Left ventricle myocardium inferior (tissue), 1 donor: ENCODE data around the gene SERPINH1. TPM values are rescaled to one million over a fixed set of nuclear protein-coding genes. Genes with fewer than 3 reads are reported as not detected.

ENCODE experiments used
- DNase-seq: peaks from one replicate; pipeline ENCODE4 v3.0.0-alpha.2; 2020
- H3K27ac ChIP-seq: fragments of 200-600 bp; replicated peaks from 2 replicates; pipeline ENCODE4 v1.8.0; 2021
- H3K27me3 ChIP-seq: fragments of 200-600 bp; 2 replicates; pipeline ENCODE4 v1.8.0; 2021; ENCODE audit warnings: low read depth
- H3K36me3 ChIP-seq: fragments of 200-600 bp; 2 replicates; pipeline ENCODE4 v1.8.0; 2021
- H3K4me1 ChIP-seq: fragments of 200-600 bp; 2 replicates; pipeline ENCODE4 v1.8.0; 2021
- H3K4me3 ChIP-seq: fragments of 200-600 bp; 2 replicates; pipeline ENCODE4 v1.8.0; 2021; ENCODE audit warnings: mild to moderate bottlenecking, moderate library complexity
- H3K9me3 ChIP-seq: fragments of 200-600 bp; replicated peaks from 2 replicates; pipeline ENCODE4 v1.8.0; 2021
- intact Hi-C: fragments of 100-400 bp; cut with micrococcal nuclease; formaldehyde crosslinking; loops from one replicate; pipeline ENCODE4 v1.11.0; 2022
- total RNA-seq: library from RNA; stranded (reverse); fragmentation: NEBNext Ultra II Directional; extraction: Animal tissue kit (Norgen Biotek cat#: 25700); gene quantifications from one replicate; pipeline ENCODE4 v1.2.1, GENCODE V29; 2021
- TF ChIP-seq, protein P1 (sequence below): fragments of 200-600 bp; IDR thresholded peaks from 2 replicates; pipeline ENCODE4 v1.8.0; 2021; ENCODE audit warnings: antibody characterized with exemption, mild to moderate bottlenecking, borderline replicate concordance
- donor health status: DM: no; HTN: yes; CAD: no; lungs with severe emphysema.

Gene SERPINH1
- total RNA-seq, 1 donor from 2014 or later = 57.6 TPM

DNA sequence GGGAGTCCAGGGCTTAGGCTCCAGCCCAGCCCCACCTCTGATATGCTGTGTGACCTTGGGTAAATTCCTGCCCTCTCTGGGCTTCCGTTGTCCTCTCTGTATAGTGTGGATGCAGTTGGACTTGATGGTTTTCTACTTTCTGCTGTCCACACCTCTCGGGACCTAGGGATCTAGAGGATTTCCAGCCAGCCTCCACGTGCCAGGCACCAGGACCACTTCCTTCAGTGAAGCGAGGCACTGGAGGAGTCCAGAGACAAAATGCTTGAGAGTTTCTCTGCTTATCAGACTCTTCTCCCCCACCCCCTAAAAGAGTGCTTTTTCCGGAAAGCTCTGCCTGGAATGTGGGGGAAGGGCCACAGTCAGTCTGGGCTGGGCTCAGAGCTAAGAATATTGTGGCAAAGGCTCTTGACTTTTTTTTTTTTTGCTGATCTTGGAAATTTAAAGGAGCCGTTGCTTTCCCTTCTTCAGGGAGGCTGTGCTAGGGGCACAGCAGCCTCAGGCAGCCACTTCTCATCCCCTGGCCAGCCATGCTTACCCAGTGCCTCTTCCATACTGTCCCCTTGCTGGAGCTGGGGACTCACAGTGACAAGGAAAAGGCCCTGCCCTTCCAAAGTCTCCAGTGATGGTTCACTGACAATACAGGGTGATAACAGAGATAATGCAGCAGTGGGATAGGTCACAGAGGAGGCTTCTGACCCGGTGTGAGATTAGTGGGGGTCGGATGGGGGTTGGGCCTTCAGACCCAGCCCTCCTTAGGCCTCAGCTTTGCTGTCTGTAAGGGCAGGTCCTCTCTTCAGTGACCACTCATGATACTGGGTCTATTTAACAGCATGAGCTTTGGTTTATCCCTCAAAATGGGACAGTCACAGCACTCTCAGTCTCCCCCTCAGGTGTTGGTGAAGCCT is 2.9 kb upstream of the SERPINH1 start:
- DNase-seq = no peak
- Histone ChIP-seq H3K36me3 (peaks cover 8% of the 10 kb centered on the region), H3K4me3 (peak overlapping the region; percentile 41), H3K4me1 (peaks cover 91% of the 10 kb centered on the region), H3K27ac (peak overlapping the region; percentile 100), H3K9me3 (no peaks in the 10 kb centered on the region), H3K27me3 (no peaks in the 10 kb centered on the region)
- intact Hi-C loops = no loop called here
- TF ChIP-seq, protein P1, sequence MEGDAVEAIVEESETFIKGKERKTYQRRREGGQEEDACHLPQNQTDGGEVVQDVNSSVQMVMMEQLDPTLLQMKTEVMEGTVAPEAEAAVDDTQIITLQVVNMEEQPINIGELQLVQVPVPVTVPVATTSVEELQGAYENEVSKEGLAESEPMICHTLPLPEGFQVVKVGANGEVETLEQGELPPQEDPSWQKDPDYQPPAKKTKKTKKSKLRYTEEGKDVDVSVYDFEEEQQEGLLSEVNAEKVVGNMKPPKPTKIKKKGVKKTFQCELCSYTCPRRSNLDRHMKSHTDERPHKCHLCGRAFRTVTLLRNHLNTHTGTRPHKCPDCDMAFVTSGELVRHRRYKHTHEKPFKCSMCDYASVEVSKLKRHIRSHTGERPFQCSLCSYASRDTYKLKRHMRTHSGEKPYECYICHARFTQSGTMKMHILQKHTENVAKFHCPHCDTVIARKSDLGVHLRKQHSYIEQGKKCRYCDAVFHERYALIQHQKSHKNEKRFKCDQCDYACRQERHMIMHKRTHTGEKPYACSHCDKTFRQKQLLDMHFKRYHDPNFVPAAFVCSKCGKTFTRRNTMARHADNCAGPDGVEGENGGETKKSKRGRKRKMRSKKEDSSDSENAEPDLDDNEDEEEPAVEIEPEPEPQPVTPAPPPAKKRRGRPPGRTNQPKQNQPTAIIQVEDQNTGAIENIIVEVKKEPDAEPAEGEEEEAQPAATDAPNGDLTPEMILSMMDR = no peak

DNA sequence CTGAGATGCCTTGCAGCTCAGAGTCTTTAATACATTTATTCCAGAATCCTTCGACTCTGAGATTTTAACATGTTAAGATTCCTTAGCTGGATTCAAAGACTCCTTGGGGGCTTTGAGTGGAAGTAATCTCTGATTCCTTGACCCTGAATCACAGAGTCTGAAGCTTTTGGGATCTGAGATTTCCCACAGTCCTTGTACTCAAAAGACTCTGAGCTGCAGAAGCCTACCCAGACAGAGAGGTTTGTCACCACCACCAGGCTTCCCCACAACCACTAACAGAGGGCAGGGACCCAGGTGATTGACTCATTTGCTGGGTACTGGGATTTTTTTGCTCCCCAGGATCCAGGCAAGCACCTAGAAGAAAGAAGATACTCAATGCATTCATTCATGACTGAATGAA is 1.4 kb upstream of the SERPINH1 start:
- intact Hi-C loops = no loop called here
- DNase-seq = no peak
- no peaks in the 10 kb centered on the region for H3K9me3 ChIP-seq
- H3K4me3 ChIP-seq = no peak overlapping the region
- TF ChIP-seq, protein P1 = no peak
- peak overlapping the region; percentile 100 for H3K27ac ChIP-seq
- peaks cover 15% of the 10 kb centered on the region for H3K36me3 ChIP-seq
- H3K4me1 ChIP-seq = peaks cover 92% of the 10 kb centered on the region
- H3K27me3 ChIP-seq = no peaks in the 10 kb centered on the region

DNA sequence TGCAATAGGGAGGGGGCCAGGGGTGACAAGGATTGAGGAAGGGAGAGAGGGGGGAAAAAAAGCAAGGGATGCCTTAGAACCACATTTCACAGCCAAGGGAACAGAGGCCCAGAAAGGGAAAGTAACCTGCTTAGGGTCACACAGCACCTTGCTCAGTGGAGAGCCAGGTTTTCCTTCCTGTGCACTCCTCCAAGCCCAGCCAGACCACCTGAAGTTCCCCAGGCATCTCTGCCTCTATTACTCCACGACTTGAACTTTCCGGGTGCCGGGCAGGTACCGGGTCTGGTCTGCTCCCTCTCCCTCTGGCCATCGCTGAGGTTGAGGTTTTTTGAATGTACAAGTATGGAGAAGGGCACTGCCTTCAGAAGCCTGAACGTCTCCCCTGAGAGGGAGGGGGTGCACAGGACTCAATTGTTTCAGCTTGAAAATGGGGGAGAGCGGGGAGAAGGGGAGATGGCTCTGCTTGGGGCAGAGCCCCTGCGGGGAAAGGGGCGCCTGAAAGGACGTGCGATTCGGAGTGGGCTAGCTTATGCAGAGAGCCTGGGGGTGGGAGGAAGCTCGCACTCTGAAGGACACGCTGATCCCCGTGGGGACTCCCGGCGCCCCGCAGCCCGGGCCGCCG is 516 bp upstream of the SERPINH1 start:
- peaks cover 100% of the 10 kb centered on the region for H3K4me1 ChIP-seq
- TF ChIP-seq, protein P1 = no peak
- no peaks in the 10 kb centered on the region for H3K27me3 ChIP-seq
- H3K36me3 ChIP-seq = peaks cover 22% of the 10 kb centered on the region
- H3K27ac ChIP-seq = peak overlapping the region; percentile 100
- no peak for DNase-seq
- intact Hi-C loops = no loop called here
- peak overlapping the region; percentile 90 for H3K4me3 ChIP-seq
- H3K9me3 ChIP-seq = no peaks in the 10 kb centered on the region

DNA sequence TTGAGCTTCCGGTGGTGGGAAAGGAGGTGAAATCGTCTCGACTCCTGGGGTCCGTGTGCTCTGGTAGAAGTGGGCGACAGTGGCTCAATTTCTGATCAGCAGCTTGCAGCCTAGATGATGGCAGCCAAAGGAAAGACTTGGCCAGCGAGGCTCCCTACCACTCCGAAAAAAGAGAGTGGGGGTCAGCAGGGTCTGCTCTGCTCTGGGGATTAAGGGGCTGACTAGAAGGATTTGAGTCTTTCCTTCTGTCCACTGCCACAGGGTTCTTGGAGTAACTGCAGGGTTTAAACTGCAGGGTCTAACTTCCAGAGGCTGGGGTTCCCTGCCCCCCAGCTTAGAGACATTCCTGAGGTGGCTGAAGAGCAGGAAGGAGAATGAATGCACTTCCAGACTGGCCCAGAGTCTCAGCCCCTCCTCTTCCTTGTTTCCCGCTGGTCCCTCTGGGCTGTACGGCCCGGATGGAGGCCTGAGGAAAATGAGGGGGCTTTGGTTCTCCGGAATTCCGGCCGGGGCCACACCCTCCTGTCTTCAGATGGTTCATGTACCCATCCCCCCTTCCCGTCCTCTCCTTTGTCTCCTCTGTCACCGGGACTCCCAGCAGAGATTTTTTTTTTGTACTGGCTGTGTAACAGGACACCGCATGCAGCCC is 907 bp downstream of the SERPINH1 start:
- DNase-seq = no peak
- intact Hi-C loops = no loop called here
- peaks cover 100% of the 10 kb centered on the region for H3K4me1 ChIP-seq

DNA sequence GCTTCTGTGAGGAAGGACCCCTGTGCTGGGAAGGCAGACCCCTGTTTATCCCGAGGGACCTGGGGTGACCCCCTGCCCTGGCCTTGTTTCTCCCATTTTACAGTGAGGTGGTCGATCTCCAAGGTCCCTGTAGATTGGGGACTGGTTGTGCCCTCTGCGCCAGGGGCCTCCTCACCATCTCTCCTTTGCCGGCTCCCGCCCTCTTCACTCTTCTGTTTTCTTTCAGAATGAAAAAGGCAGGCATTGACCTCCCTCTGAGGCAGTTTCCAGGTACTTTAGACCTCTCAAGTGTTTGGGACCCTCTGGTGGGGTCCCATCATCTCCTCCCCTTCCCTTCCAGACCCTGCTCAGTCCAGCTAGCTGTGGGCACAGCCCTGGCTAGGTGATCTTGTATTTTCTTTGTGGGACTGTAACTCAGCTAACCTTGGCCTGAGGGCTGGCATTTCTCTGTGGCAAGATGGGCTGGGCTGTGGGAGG is 1.5 kb downstream of the SERPINH1 start:
- Histone ChIP-seq H3K36me3 (peaks cover 42% of the 10 kb centered on the region), H3K27me3 (no peaks in the 10 kb centered on the region), H3K9me3 (no peaks in the 10 kb centered on the region), H3K27ac (peak overlapping the region; percentile 100), H3K4me1 (peaks cover 100% of the 10 kb centered on the region), H3K4me3 (peak overlapping the region; percentile 90)
- DNase-seq = no peak
- intact Hi-C loops = no loop called here
- TF ChIP-seq, protein P1 = no peak

More for the DNA sequence above, 907 bp downstream of the SERPINH1 start:
- H3K9me3 ChIP-seq = no peaks in the 10 kb centered on the region
- H3K4me3 ChIP-seq = peak overlapping the region; percentile 90
- H3K36me3 ChIP-seq = peaks cover 36% of the 10 kb centered on the region
- no peaks in the 10 kb centered on the region for H3K27me3 ChIP-seq
- peak overlapping the region; percentile 100 for H3K27ac ChIP-seq
- TF ChIP-seq, protein P1 = no peak
